ACC112 (cell line): ENCODE measurements around the gene SLC22A17.

Source experiments
- H2AFZ ChIP-seq: fragments of 200-600 bp; sonication (generic); one replicate; pipeline ENCODE4 v1.6.0; 2017; ENCODE audit warnings: antibody characterized with exemption, low read length; ENCODE audit not compliant: unreplicated experiment
- H3K27ac ChIP-seq: fragments of 200-600 bp; sonication (generic); 2 replicates; pipeline ENCODE4 v1.5.1; 2014; ENCODE audit warnings: low read depth, mild to moderate bottlenecking, antibody characterized with exemption, low read length, moderate library complexity
- H3K27me3 ChIP-seq: fragments of 200-600 bp; sonication (generic); 2 replicates; pipeline ENCODE4 v1.6.1; 2014; ENCODE audit warnings: mild to moderate bottlenecking, antibody characterized with exemption, low read length, moderate library complexity, mixed read lengths; ENCODE audit not compliant: insufficient read depth
- H3K36me3 ChIP-seq: fragments of 200-600 bp; sonication (generic); 2 replicates; pipeline ENCODE4 v1.6.1; 2016; ENCODE audit warnings: mild to moderate bottlenecking, antibody characterized with exemption, low read length, moderate library complexity, mixed read lengths; ENCODE audit not compliant: insufficient read depth
- H3K4me1 ChIP-seq: fragments of 200-600 bp; sonication (generic); one replicate; pipeline ENCODE4 v1.6.1; 2016; ENCODE audit warnings: low read length, mixed read lengths; ENCODE audit not compliant: insufficient read depth, unreplicated experiment, control insufficient read depth
- H3K4me3 ChIP-seq: fragments of 200-600 bp; sonication (generic); 2 replicates; pipeline ENCODE4 v1.5.1; 2014; ENCODE audit warnings: mild to moderate bottlenecking, low read depth, low read length
- H3K79me2 ChIP-seq: fragments of 200-600 bp; sonication (generic); one replicate; pipeline ENCODE4 v1.6.0; 2016; ENCODE audit warnings: low read length; ENCODE audit not compliant: control insufficient read depth, unreplicated experiment, insufficient read depth

SLC22A17 gene

DNA sequence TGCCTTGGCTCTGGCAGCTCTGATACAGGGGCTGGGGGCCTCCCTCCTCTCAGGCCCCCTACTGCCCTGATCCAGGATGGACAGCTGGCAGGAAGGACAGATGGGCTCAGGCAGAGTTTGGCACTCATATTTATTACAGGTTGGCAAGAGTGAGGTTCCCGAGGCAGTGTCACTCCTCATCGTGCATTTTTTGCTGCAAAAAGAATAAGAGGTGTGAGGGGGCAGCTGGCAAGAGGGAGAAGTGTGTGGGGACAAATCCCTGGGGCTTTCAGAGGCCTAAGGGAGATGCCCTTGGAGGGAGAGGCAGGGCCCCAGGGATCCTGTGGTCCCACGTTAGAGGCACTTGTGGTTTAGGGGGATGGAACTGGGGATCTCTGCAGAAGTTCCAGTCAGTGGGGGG, 29.2 kb upstream of the SLC22A17 start:
- Histone ChIP-seq H3K36me3 (no peaks in the 10 kb centered on the region), H3K27me3 (peaks cover 58% of the 10 kb centered on the region), H2AFZ (no peak overlapping the region), H3K79me2 (no peaks in the 10 kb centered on the region), H3K27ac (no peak overlapping the region), H3K4me1 (no peaks in the 10 kb centered on the region), H3K4me3 (no peak overlapping the region)

DNA sequence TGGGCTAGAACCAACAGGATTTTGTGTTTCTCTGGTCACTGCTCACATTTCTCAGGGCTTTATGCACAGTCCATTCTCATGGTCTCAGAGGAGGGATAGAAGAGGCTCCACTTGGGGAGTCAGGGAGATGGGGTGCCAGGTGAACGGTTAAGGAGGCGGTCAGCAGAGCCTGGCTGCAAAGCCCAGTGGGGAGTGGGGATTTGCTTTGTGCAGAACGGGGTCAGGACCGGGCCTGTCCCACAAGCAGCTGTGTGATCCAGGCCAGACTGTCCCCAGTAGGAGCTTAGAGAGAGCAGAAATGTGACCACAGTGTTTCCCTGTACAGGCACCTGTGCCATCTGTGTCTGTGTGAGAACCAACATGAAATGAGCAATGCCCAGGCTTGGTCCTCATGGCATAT, 28.3 kb upstream of the SLC22A17 start:
- Histone ChIP-seq H3K4me3 (no peak overlapping the region), H3K4me1 (no peaks in the 10 kb centered on the region), H3K36me3 (no peaks in the 10 kb centered on the region), H3K27me3 (peaks cover 54% of the 10 kb centered on the region), H3K27ac (no peak overlapping the region), H3K79me2 (no peaks in the 10 kb centered on the region), H2AFZ (no peak overlapping the region)

DNA sequence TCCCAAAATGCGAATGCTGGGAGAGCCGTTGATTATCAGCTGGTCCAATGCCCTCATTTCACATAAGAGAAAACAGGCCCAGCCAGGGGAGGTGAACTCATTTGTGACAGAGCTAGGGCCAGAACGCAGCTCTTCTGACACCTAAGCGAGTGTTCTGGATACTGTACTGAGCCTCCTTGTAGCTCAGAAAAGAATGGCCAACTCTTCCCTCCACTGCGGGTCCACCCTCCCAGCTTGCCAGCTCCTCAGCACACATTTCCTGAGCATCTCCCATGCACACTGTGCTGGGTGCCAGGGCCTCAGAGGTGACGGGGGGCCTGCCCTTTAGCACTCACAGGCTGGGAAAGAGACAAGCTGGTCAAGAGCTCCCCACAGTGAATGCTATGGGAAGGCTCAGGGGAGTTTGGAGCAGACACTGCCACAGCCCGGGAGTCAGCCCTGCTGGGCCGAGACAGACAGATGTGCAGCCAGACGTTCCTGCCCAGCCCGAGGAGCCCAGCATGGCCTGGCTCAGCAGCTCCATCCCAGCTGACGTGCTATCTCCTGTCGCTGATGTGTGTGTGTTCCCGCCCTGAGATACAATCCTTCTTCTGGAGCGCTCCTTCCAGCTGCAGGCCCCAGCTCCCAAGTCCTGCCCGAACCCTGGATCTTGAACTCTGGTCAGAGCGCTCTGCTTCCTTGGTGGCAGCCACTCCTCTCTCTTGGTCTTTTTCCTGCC, 27.7 kb upstream of the SLC22A17 start:
- no peaks in the 10 kb centered on the region for H3K36me3 ChIP-seq
- no peaks in the 10 kb centered on the region for H3K4me1 ChIP-seq
- H3K27me3 ChIP-seq, result peaks cover 48% of the 10 kb centered on the region
- H3K4me3 ChIP-seq, result no peak overlapping the region
- no peak overlapping the region for H2AFZ ChIP-seq
- no peaks in the 10 kb centered on the region for H3K79me2 ChIP-seq
- H3K27ac ChIP-seq, result no peak overlapping the region

DNA sequence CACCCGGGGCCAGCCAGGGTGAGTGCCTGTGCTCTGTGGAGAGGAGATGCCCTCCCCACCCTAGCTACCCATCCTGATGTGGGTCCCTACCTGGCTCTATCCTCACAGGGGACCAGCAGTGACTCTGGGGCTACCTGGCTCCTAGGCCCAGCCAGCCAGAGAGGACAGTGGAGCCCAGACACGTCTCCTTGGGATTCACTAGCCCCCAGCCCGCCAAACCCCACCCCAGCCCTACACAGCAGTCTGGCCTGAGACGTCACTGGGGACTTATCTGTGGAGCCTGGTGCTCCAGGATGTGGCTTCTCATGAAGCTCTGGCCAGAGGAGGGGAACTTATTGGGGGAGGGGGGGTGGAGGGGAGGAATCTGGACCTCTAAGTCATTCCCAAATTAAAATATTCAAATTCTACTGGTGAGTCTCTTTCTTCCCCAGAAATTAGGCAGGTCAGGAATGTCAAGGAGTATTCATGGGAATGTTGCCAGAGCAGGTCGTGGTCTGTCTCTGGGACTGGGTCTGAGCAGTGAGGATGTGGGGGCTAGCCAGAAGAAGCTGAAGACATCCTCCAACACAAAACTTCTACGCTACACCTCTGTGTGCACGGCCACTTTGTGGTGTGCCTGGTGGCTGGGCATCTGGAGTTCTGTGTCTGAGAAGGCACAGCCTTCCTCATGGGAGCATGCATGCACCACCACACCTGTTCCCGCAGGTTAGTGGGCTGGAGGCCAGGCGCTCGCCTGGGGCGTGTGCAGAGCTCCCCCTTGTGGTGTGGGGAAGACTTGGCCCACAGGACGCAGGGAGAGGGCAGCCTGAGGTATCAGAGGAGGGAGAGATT, 26.9 kb upstream of the SLC22A17 start:
- Histone ChIP-seq H3K36me3 (no peaks in the 10 kb centered on the region), H3K27ac (no peak overlapping the region), H3K4me1 (no peaks in the 10 kb centered on the region), H2AFZ (no peak overlapping the region), H3K79me2 (no peaks in the 10 kb centered on the region), H3K4me3 (no peak overlapping the region), H3K27me3 (peaks cover 40% of the 10 kb centered on the region)

DNA sequence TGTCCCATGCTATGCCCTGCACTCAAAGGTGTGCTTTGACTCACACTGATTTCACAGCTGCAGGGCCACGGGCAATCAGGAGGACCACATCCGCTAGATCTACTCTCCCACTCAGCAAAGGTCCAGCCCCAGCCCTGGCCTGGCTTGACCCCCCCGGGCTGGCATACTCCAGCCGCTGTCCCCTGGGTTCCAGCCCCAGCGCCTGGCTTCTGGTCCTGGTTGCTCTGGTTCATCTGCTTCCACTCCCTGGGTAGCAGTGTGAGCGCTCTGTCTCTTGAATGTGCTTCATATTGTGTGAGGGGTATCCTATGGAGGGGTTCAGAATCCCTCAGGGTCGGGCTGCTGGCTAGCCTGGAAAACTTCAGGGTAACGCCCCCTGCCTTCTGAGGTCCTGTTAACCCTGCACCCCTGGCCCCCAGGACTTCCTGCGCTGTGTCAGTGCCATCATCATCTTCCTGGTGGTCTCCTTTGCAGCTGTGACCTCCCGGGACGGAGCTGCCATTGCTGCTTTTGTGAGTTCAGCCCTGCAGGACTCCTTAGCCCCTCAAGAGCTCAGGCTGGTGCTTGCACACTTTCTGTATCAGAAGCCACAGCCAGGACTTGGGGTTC, 26.0 kb upstream of the SLC22A17 start:
- no peak overlapping the region for H3K4me3 ChIP-seq
- H3K27me3 ChIP-seq, result peaks cover 32% of the 10 kb centered on the region
- H3K36me3 ChIP-seq, result no peaks in the 10 kb centered on the region
- no peaks in the 10 kb centered on the region for H3K4me1 ChIP-seq
- no peaks in the 10 kb centered on the region for H3K79me2 ChIP-seq
- H3K27ac ChIP-seq, result no peak overlapping the region
- no peak overlapping the region for H2AFZ ChIP-seq

DNA sequence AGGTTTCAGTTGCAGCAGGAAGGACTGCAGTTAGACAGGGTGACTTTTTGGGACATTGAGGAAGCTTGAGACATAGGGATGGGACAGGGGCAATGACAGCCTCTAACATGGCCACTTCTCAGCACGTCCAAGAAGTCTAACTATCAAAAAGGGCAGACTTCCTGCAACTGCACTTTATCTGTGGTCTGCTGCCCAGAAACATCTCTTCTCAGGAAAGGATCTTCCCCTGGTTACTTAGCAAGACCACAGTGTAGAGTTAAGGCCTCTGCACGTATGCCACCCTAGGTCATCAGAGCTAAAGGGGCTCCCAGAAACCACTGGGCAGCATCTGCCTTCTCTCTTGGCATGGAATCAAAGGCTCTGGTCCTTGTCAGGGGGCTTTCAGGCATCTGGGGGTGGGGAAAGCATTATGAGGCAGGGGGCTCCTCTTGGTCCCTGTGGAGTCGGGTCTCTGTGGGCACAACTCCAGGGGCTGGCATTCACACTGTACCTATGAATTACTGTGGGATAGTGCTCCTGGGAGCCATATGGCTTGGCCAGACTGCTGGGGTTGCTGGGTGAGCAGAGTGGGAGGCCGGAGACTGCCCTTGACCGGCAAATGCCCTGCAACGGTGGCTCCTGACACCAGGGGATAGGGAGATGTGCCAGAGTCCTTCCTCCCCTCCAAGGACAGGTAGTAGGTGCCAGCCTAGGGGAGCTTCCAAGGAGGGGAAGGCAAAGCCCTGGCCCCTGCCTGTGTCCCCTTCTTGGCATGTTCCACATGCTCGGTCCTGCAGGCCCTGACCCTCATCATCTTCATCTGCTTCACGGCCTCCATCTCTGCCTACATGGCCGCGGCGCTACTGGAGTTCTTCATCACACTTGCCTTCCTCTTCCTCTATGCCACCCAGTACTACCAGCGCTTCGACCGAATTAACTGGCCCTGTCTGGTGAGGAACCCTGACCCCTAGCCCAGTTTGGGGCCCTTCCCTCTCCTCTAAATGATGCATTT, 25.2 kb upstream of the SLC22A17 start:
- Histone ChIP-seq H3K4me3 (no peak overlapping the region), H3K79me2 (no peaks in the 10 kb centered on the region), H2AFZ (no peak overlapping the region), H3K36me3 (no peaks in the 10 kb centered on the region), H3K27ac (no peak overlapping the region), H3K27me3 (peaks cover 26% of the 10 kb centered on the region), H3K4me1 (no peaks in the 10 kb centered on the region)

DNA sequence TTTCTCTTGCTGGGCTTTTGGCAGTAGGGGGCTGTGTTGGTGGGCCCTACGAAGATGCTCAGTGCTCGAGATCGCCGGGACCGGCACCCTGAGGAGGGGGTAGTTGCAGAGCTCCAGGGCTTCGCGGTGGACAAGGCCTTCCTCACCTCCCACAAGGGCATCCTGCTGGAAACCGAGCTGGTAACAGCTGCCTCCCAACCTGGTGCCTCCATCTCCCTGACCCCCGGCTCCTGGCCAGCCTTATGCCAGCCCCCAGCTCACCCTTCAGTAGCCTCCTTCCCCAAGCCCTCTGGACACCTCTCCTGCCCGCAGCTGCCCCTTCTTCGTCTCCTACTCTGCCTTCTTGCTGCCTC, 24.5 kb upstream of the SLC22A17 start:
- no peak overlapping the region for H3K4me3 ChIP-seq
- no peak overlapping the region for H2AFZ ChIP-seq
- H3K27me3 ChIP-seq, result peaks cover 21% of the 10 kb centered on the region
- no peaks in the 10 kb centered on the region for H3K36me3 ChIP-seq
- no peak overlapping the region for H3K27ac ChIP-seq
- no peaks in the 10 kb centered on the region for H3K4me1 ChIP-seq
- no peaks in the 10 kb centered on the region for H3K79me2 ChIP-seq

DNA sequence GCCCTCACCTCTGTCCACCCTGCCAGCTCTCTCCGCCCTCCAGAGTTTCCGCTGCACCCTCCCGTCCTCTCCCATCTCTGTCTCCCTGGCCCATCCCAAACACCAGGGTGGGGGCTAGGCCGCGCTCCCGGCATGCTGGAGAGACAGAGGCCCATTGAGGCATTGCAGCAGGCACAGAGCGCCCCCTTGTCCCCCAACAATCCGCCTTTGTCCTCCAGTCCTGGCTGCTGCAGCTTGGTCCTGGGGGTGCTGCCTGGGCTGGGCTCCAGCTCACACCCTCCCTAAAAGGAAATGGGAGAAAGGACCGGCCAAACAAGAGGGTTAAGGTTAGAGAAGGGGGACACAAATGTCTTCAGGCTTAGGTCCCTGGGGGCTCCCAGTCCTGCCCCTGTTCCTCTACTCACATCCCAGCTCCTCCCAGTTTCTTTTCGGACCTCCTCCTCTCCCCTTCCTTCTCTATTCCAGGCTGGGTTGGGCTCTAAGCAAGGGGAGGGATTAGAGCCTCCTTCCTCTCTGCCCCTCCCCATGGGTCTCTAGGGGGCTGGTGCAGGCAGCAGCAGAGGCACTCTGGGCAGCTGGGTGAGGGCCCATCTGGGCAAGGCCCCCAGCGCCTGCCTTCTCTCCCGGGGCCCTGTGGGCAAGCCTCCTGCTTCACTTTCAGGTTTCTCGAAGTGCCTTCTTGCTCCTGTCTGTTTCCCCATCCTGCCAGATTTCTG, 24.0 kb upstream of the SLC22A17 start, which contains the start of gene CMTM5:
Gene CMTM5 (plus strand): TSS at position 565 of the 716 bp plus-strand sequence. CDS start 206 bp downstream, outside the sequence.
- H2AFZ ChIP-seq, result no peak within 1 kb of the TSS

DNA sequence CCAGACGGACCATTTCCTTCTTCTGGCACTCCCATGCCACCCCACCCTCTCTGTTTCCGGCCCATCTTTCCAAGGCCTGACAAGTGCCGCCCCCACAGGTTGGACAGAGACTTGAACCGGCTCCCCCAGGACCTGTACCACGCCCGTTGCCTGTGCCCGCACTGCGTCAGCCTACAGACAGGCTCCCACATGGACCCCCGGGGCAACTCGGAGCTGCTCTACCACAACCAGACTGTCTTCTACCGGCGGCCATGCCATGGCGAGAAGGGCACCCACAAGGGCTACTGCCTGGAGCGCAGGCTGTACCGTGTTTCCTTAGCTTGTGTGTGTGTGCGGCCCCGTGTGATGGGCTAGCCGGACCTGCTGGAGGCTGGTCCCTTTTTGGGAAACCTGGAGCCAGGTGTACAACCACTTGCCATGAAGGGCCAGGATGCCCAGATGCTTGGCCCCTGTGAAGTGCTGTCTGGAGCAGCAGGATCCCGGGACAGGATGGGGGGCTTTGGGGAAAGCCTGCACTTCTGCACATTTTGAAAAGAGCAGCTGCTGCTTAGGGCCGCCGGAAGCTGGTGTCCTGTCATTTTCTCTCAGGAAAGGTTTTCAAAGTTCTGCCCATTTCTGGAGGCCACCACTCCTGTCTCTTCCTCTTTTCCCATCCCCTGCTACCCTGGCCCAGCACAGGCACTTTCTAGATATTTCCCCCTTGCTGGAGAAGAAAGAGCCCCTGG, 23.0 kb upstream of the SLC22A17 start:
- Histone ChIP-seq H3K79me2 (no peaks in the 10 kb centered on the region), H3K36me3 (no peaks in the 10 kb centered on the region), H3K27me3 (peaks cover 13% of the 10 kb centered on the region), H2AFZ (no peak overlapping the region), H3K4me3 (no peak overlapping the region), H3K27ac (no peak overlapping the region), H3K4me1 (no peaks in the 10 kb centered on the region)

More for the DNA sequence above, 24.0 kb upstream of the SLC22A17 start, which contains the start of gene CMTM5:
- no peak within 1 kb of the TSS for H3K27ac ChIP-seq
- no peaks in the 10 kb centered on the region for H3K4me1 ChIP-seq
- no peaks in the 10 kb centered on the region for H3K36me3 ChIP-seq
- no peaks in the 10 kb centered on the region for H3K79me2 ChIP-seq
- H3K27me3 ChIP-seq, result peaks cover 16% of the 10 kb centered on the region
- no peak within 1 kb of the TSS for H3K4me3 ChIP-seq
